ENCODE measurements around the gene SPIB. TPM values are rescaled to one million over a fixed set of nuclear protein-coding genes. Genes with fewer than 3 reads are reported as not detected.

SPIB gene
- total RNA-seq (2022) (1.2 and 1.3 TPM in 2 replicates), Bru-seq, nascent RNA (percentile 25 among the genes with signal in this experiment), BruChase-seq, experiment 1, labeled RNA remaining after a 6-hour chase (percentile 47 among the genes with signal in this experiment), BruChase-seq, experiment 2, labeled RNA remaining after a 2-hour chase (percentile 38 among the genes with signal in this experiment)
- long read RNA-seq, result 0 reads

GRCh38 chr19:50418176-50419021, at the start of gene SPIB:
Gene SPIB (plus strand): TSS chr19:50418938. CDS start chr19:50418963, 25 bp downstream.
- no peaks in the 10 kb centered on the region for H3K4me1 Mint-ChIP-seq (ENCODE audit: low read depth, unreplicated experiment)
- no peak for DNase-seq
- no peaks in the 10 kb centered on the region for H3K9me3 Mint-ChIP-seq (ENCODE audit: low read depth, unreplicated experiment)
- intact Hi-C loops (cut with micrococcal nuclease; ENCODE audit: unreplicated experiment), result no loop called here
- H3K36me3 Mint-ChIP-seq (ENCODE audit: insufficient read depth, unreplicated experiment), result peaks cover 4% of the 10 kb centered on the region
- CTCF ChIA-PET, result interaction anchor here (1.0 kb wide), 1 partner anchor 9 kb away, joined by 3 read pairs; no protein-coding TSS in a partner anchor
- no peak within 1 kb of the TSS for H3K4me3 Mint-ChIP-seq (ENCODE audit: low read depth, unreplicated experiment)
- BruUV-seq (replicated peaks), result no TSS peak
- TF ChIP-seq, protein P1, sequence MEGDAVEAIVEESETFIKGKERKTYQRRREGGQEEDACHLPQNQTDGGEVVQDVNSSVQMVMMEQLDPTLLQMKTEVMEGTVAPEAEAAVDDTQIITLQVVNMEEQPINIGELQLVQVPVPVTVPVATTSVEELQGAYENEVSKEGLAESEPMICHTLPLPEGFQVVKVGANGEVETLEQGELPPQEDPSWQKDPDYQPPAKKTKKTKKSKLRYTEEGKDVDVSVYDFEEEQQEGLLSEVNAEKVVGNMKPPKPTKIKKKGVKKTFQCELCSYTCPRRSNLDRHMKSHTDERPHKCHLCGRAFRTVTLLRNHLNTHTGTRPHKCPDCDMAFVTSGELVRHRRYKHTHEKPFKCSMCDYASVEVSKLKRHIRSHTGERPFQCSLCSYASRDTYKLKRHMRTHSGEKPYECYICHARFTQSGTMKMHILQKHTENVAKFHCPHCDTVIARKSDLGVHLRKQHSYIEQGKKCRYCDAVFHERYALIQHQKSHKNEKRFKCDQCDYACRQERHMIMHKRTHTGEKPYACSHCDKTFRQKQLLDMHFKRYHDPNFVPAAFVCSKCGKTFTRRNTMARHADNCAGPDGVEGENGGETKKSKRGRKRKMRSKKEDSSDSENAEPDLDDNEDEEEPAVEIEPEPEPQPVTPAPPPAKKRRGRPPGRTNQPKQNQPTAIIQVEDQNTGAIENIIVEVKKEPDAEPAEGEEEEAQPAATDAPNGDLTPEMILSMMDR (IDR thresholded peaks at IDR 0.05; ENCODE audit: unreplicated experiment), result no peak
- no peak within 1 kb of the TSS for H3K27ac Mint-ChIP-seq (ENCODE audit: unreplicated experiment)
- H3K27me3 Mint-ChIP-seq (ENCODE audit: unreplicated experiment), result peaks cover 14% of the 10 kb centered on the region

GRCh38 chr19:50371914-50372475, 46.7 kb upstream of the SPIB start:
- TF ChIP-seq, protein P1 (IDR thresholded peaks at IDR 0.05; ENCODE audit: unreplicated experiment), result no peak
- DNase-seq, result no peak
- no TSS peak for BruUV-seq (replicated peaks)
- intact Hi-C loops (cut with micrococcal nuclease; ENCODE audit: unreplicated experiment), result no loop called here
- no peak overlapping the region for H3K4me3 Mint-ChIP-seq (ENCODE audit: low read depth, unreplicated experiment)
- peaks cover 32% of the 10 kb centered on the region for H3K36me3 Mint-ChIP-seq (ENCODE audit: insufficient read depth, unreplicated experiment)
- H3K4me1 Mint-ChIP-seq (ENCODE audit: low read depth, unreplicated experiment), result peaks cover 24% of the 10 kb centered on the region
- H3K27ac Mint-ChIP-seq (ENCODE audit: unreplicated experiment), result no peak overlapping the region
- H3K27me3 Mint-ChIP-seq (ENCODE audit: unreplicated experiment), result no peaks in the 10 kb centered on the region
- CTCF ChIA-PET, result no interaction called here
- no peaks in the 10 kb centered on the region for H3K9me3 Mint-ChIP-seq (ENCODE audit: low read depth, unreplicated experiment)

- BruUV-seq (replicated peaks), result TSS peak; percentile 87
Observed at GRCh38 chr19:50376166-50377050, 42.3 kb upstream of the SPIB start, which contains the start of gene NR1H2. Gene NR1H2 (plus strand): TSS chr19:50376457. CDS start chr19:50377606, 1,149 bp downstream.

More at GRCh38 chr19:50376166-50377050, 42.3 kb upstream of the SPIB start, which contains the start of gene NR1H2:
- H3K4me3 Mint-ChIP-seq (ENCODE audit: low read depth, unreplicated experiment), result peak within 1 kb of the TSS; percentile 93
- TF ChIP-seq, protein P1 (IDR thresholded peaks at IDR 0.05; ENCODE audit: unreplicated experiment), result no peak
- H3K36me3 Mint-ChIP-seq (ENCODE audit: insufficient read depth, unreplicated experiment), result peaks cover 46% of the 10 kb centered on the region
- intact Hi-C loops (cut with micrococcal nuclease; ENCODE audit: unreplicated experiment), result no loop called here
- H3K9me3 Mint-ChIP-seq (ENCODE audit: low read depth, unreplicated experiment), result no peaks in the 10 kb centered on the region
- DNase-seq, result peak; percentile 97
- CTCF ChIA-PET, result interaction anchor here (0.6 kb wide), 1 partner anchor 582 kb away, joined by 5 read pairs; no protein-coding TSS in a partner anchor
- H3K27me3 Mint-ChIP-seq (ENCODE audit: unreplicated experiment), result no peaks in the 10 kb centered on the region
- H3K27ac Mint-ChIP-seq (ENCODE audit: unreplicated experiment), result peak within 1 kb of the TSS; percentile 99
- peaks cover 15% of the 10 kb centered on the region for H3K4me1 Mint-ChIP-seq (ENCODE audit: low read depth, unreplicated experiment)

Data from Calu3 (cell line).